HG02970 (cell line): ENCODE data around the gene STX7.

ENCODE experiments used
- ATAC-seq: cut with Tn5 transposase; IDR thresholded peaks from one replicate; pipeline ENCODE4 v1.9.1; 2021; ENCODE audit warnings: mild to moderate bottlenecking, moderate library complexity, moderate number of reproducible peaks; ENCODE audit not compliant: unreplicated experiment, low FRiP score

The STX7 gene

GRCh38 chr6:132418235-132418965 is 94.5 kb downstream of the STX7 start:
- no peak for ATAC-seq

- no peak for ATAC-seq
Measured at GRCh38 chr6:132414761-132415160, 98.2 kb downstream of the STX7 start.

- no peak for ATAC-seq
Measured at GRCh38 chr6:132414322-132414721, 98.6 kb downstream of the STX7 start.

- no peak for ATAC-seq
Measured at GRCh38 chr6:132413499-132413802, 99.5 kb downstream of the STX7 start.

- no peak for ATAC-seq
Measured at GRCh38 chr6:132412656-132413498, 100.0 kb downstream of the STX7 start.

GRCh38 chr6:132411296-132411695 is 101.6 kb downstream of the STX7 start:
- no peak for ATAC-seq

- ATAC-seq: no peak
Measured at GRCh38 chr6:132410830-132411229, 102.1 kb downstream of the STX7 start.

- peak; percentile 49 for ATAC-seq
Measured at GRCh38 chr6:132405143-132405915, 107.6 kb downstream of the STX7 start.

GRCh38 chr6:132404736-132405135 is 108.2 kb downstream of the STX7 start:
- peak; percentile 24 for ATAC-seq

GRCh38 chr6:132404330-132404729 is 108.6 kb downstream of the STX7 start:
- ATAC-seq: no peak

- ATAC-seq: no peak
Measured at GRCh38 chr6:132401618-132402285, 111.2 kb downstream of the STX7 start.

- ATAC-seq: peak; percentile 47
Measured at GRCh38 chr6:132400883-132401617, 111.9 kb downstream of the STX7 start, which contains the start of gene MOXD1. Gene MOXD1, minus strand, starts transcription at chr6:132401475. Its CDS starts 49 bp downstream, at chr6:132401426.

GRCh38 chr6:132400555-132400882 is 112.4 kb downstream of the STX7 start:
- ATAC-seq: no peak

- ATAC-seq: no peak
Measured at GRCh38 chr6:132399376-132400074, 113.4 kb downstream of the STX7 start.
